Heart left ventricle (tissue), 13 donors: ENCODE data around the gene PPIE.
"Not testable (repeated sequence)": the region's sequence is repeated elsewhere in the genome, so short reads cannot be mapped to it uniquely, and the experiment has no call there.

Experiments
- POLR2A ChIP-seq, 2 donors: fragments of 450-650 bp; IDR thresholded peaks; one replicate each; pipeline ENCODE4 v1.6.1; 2017; ENCODE audit warnings: antibody characterized with exemption in 2 of 2, mild to moderate bottlenecking in 2 of 2, moderate library complexity in 2 of 2
- TF ChIP-seq, protein P1 (sequence below), 12 donors: fragments of 200-600 bp; sonication (generic) in 4 of 12; IDR thresholded peaks; one replicate each; pipeline versions ENCODE4 v1.5.0 to v1.8.0; 2018 to 2022; ENCODE audit warnings: antibody characterized with exemption in 12 of 12, mild to moderate bottlenecking in 5 of 12
- donor health status: ischemic (EF 13 %, LVEDD 7.1; RV severe dilation, severe dysfunction).
- donor health status: DM: no; HTN: yes; CAD: no.
- donor health status: DM: no; HTN: no; CAD: no.
- donor health status: ischemic (EF 25% LVEDD 6.9; RV normal size, moderate dysfunction).
- donor health status: ischemic (EF 25% LVEDD 5.7; RV mildly dilated, moderate dysfunction).
- donor health status: ischemic (EF 35%, LVEDD 5.7; RV mildly dilated, moderate dysfunction).
- donor health status: nonischemic (EF 11% LVEDD 7.7; RV severe dilation, severe dysfunction).
- donor health status: DM: yes; HTN: yes; CAD: no.
- donor health status: PGD.
- donor health status: ischemic (EF 29% LVEDD 5.4; RV normal size, mild dysfunction).
- donor health status: nonischemic (EF 23%, LVEDD 6.1; RV moderate dilation, normal function).

- TF ChIP-seq, protein P1, sequence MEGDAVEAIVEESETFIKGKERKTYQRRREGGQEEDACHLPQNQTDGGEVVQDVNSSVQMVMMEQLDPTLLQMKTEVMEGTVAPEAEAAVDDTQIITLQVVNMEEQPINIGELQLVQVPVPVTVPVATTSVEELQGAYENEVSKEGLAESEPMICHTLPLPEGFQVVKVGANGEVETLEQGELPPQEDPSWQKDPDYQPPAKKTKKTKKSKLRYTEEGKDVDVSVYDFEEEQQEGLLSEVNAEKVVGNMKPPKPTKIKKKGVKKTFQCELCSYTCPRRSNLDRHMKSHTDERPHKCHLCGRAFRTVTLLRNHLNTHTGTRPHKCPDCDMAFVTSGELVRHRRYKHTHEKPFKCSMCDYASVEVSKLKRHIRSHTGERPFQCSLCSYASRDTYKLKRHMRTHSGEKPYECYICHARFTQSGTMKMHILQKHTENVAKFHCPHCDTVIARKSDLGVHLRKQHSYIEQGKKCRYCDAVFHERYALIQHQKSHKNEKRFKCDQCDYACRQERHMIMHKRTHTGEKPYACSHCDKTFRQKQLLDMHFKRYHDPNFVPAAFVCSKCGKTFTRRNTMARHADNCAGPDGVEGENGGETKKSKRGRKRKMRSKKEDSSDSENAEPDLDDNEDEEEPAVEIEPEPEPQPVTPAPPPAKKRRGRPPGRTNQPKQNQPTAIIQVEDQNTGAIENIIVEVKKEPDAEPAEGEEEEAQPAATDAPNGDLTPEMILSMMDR (IDR thresholded peaks at IDR 0.05): not testable (repeated sequence)
- not testable (repeated sequence) for TF ChIP-seq POLR2A (IDR thresholded peaks at IDR 0.05)
These were observed 39.2 kb downstream of the PPIE start for GRCh38 chr1:39777896-39778295.
